GM10266 (cell line): ENCODE results near the gene WDR35.

Experiments used
- DNase-seq: peaks from one replicate; pipeline ENCODE4 v3.0.0; 2012; ENCODE audit errors: extremely low spot score
- CTCF ChIP-seq: IDR thresholded peaks from 2 replicates; pipeline ENCODE4 v1.5.1; 2012; ENCODE audit warnings: mild to moderate bottlenecking, low read depth; ENCODE audit not compliant: control insufficient read depth, insufficient read depth; ENCODE audit errors: missing control alignments

The WDR35 gene

GRCh38 chr2:19875280-19875679 lies 114.6 kb downstream of the WDR35 start:
- no peak for TF ChIP-seq CTCF

GRCh38 chr2:19874726-19875125 lies 115.2 kb downstream of the WDR35 start:
- DNase-seq = no peak
- no peak for TF ChIP-seq CTCF

More at GRCh38 chr2:19875280-19875679, 114.6 kb downstream of the WDR35 start:
- DNase-seq = no peak

GRCh38 chr2:19873014-19873413 lies 116.9 kb downstream of the WDR35 start:
- DNase-seq = no peak
- no peak for TF ChIP-seq CTCF

- no peak for TF ChIP-seq CTCF
- no peak for DNase-seq
Observed at GRCh38 chr2:19872302-19872701, 117.6 kb downstream of the WDR35 start.

- no peak for DNase-seq
- no peak for TF ChIP-seq CTCF
Observed at GRCh38 chr2:19871836-19872235, 118.1 kb downstream of the WDR35 start.

GRCh38 chr2:19870792-19871191 lies 119.1 kb downstream of the WDR35 start:
- no peak for TF ChIP-seq CTCF
- DNase-seq = no peak

- DNase-seq = peak; percentile 46
- no peak for TF ChIP-seq CTCF
Observed at GRCh38 chr2:19868701-19869580, 121.0 kb downstream of the WDR35 start.
